Choroid plexus epithelial cell (primary cell): Measurements from ENCODE around the gene FAM174C.

Source experiments
- DNase-seq: peaks from one replicate; pipeline ENCODE4 v3.0.0-alpha.2; 2010; ENCODE audit warnings: low read depth
- H3K4me3 ChIP-seq: 2 replicates; pipeline ENCODE4 v1.5.1; 2011; ENCODE audit warnings: low read depth, mild to moderate bottlenecking, control low read depth, low read length, moderate library complexity
- TF ChIP-seq, protein P1 (sequence below): conservative IDR thresholded peaks from 2 replicates; pipeline ENCODE4 v1.5.1; 2011; ENCODE audit warnings: low read depth, mild to moderate bottlenecking, control low read depth, inconsistent platforms, low read length, moderate library complexity

The FAM174C gene

DNA sequence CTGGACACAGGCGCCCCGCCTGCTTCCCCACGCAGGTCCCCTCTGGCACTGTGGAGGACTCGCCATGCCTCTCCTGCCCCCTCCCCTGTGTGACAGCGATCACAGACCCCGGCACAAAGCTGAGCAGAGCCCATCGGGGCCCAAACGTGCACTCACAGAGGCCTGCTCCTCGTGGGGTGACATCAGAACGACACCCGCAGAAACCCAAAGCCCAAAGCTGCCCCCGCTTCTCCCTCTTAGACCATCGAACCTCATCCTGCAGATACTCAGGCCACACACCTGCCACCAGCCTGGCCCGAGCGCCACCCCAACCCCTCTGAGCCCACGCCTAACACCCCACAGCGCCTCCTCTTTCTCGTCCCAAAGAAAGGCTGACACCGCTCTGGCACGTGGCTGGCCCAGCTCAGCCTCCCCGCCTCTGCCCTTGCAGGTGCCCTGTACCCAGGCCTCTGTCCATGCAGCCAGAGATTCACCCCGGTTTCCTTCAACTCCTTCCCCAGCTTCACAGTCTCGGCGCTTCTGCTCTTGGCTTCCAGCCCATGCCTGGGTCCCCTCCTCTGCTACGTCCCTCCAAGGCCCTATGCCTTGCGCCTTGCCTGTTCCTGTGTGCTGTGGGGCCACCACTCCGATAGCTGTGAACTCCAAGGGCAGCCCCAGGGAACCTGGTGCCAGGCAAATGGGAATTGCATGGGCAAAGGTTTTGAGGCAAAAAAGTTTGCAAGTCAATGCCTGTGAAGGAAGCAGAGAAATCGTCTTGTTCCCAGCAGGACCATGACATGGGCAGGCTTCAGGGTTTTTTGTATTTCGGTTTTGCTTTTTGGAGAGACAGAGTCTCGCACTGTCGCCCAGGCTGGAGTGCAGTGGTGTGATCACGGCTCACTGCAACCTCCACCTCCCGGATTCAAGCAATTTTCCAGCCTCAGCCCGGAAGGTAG lies 36.7 kb upstream of the FAM174C start:
- no peak for DNase-seq
- H3K4me3 ChIP-seq = peak overlapping the region; percentile 70
- TF ChIP-seq, protein P1, sequence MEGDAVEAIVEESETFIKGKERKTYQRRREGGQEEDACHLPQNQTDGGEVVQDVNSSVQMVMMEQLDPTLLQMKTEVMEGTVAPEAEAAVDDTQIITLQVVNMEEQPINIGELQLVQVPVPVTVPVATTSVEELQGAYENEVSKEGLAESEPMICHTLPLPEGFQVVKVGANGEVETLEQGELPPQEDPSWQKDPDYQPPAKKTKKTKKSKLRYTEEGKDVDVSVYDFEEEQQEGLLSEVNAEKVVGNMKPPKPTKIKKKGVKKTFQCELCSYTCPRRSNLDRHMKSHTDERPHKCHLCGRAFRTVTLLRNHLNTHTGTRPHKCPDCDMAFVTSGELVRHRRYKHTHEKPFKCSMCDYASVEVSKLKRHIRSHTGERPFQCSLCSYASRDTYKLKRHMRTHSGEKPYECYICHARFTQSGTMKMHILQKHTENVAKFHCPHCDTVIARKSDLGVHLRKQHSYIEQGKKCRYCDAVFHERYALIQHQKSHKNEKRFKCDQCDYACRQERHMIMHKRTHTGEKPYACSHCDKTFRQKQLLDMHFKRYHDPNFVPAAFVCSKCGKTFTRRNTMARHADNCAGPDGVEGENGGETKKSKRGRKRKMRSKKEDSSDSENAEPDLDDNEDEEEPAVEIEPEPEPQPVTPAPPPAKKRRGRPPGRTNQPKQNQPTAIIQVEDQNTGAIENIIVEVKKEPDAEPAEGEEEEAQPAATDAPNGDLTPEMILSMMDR = no peak

- TF ChIP-seq, protein P1 = no peak
Observed at GRCh38 chr19:1239420-1239795, 35.9 kb upstream of the FAM174C start.

DNA sequence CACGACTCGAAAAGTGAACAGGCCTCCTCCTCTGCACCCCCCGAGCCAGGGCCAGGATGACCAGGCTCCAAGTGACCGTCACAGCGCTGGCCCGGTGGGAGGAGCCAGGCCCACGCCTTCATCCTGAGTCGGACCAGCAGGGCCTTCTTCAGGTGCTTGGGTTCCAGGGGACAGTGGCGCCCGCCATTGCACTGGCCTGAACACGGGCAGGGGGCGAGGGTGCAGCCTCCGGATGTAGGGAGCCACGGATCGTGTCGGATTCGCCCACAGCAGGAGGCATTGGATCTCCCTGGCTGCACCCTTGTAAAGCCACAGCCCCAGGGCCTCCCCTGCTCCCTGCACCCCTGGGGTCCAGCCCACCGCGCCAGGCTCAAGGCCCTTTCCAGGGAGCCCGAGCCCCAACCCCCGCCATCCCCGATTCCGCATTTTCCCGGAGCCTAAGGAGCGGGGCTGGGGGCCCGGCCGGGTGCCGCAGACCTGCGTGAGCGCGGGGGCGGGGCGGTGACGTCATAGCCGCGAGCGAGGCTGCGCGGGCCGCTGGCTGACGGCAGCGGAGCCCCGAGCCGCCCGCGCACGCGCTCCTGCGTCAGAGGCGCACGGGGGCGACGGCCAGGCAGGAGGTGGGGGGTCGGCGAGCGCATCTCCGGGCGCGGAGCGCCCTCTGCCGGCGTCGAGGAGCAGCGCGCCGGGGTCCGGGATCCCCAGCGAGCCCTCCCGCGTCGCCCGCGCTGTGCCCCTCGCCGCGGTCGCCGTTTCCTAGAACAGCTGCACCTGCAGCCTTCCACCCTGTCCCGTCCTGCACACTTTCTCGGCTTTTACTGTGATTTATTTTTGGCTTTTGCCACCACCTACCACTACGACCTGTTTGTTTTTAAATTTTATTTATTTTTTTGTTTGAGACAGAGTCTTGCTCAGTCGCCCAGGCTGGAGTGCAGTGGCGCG lies 35.3 kb upstream of the FAM174C start:
- H3K4me3 ChIP-seq = peak overlapping the region; percentile 57
- peak; percentile 93 for DNase-seq
- TF ChIP-seq, protein P1 = peak; percentile 57

More at GRCh38 chr19:1239420-1239795, 35.9 kb upstream of the FAM174C start:
- no peak overlapping the region for H3K4me3 ChIP-seq
- DNase-seq = no peak

DNA sequence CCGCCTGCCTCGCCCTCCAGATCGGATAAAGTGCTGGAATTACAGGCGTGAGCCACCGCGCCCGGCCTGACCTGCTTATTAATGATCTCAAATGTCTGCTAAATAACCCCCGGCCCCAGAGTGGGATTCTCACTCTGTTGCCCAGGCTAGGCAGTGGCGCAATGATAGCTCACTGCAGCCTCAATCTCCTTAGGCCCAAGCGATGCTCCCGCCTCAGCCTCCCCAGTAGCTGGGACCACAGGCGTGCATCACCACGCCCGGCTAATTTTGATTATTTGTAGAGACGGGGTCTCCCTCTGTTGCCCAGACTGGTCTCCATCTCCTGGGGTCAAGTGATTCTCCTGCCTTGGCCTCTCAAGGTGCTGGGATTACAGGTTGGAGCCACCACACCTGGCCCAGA lies 34.4 kb upstream of the FAM174C start:
- no peak overlapping the region for H3K4me3 ChIP-seq
- TF ChIP-seq, protein P1 = no peak
- DNase-seq = no peak

DNA sequence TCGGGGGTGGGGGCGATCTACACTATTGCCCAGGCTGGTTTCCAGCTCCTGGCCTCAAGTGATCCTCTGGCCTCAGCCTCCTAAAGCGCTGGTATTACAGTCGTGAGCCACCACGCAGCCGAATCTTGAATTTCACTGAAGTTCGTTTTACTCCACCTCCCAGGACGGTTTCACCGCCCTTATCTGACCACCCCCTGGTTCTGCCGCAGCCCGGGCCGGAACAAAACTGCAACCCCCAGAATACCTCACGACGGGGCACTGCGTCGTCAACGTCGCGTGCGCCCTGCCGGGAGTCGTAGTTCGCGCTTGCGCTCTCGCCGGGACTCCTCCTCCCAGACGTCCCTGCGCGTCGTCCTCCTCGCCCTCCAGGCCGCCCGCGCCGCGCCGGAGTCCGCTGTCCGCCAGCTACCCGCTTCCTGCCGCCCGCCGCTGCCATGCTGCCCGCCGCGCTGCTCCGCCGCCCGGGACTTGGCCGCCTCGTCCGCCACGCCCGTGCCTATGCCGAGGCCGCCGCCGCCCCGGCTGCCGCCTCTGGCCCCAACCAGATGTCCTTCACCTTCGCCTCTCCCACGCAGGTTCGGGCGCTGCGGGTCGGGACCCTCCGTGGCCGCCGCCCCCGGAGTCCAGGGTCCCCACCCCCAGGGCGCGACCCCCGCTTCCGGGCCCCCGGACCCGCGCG lies 33.8 kb upstream of the FAM174C start, which contains the start of gene ATP5F1D:
Gene ATP5F1D (plus strand): TSS at position 335 of the 679 bp plus-strand sequence. CDS start 100 bp downstream, at position 435.
- TF ChIP-seq, protein P1 = no peak

DNA sequence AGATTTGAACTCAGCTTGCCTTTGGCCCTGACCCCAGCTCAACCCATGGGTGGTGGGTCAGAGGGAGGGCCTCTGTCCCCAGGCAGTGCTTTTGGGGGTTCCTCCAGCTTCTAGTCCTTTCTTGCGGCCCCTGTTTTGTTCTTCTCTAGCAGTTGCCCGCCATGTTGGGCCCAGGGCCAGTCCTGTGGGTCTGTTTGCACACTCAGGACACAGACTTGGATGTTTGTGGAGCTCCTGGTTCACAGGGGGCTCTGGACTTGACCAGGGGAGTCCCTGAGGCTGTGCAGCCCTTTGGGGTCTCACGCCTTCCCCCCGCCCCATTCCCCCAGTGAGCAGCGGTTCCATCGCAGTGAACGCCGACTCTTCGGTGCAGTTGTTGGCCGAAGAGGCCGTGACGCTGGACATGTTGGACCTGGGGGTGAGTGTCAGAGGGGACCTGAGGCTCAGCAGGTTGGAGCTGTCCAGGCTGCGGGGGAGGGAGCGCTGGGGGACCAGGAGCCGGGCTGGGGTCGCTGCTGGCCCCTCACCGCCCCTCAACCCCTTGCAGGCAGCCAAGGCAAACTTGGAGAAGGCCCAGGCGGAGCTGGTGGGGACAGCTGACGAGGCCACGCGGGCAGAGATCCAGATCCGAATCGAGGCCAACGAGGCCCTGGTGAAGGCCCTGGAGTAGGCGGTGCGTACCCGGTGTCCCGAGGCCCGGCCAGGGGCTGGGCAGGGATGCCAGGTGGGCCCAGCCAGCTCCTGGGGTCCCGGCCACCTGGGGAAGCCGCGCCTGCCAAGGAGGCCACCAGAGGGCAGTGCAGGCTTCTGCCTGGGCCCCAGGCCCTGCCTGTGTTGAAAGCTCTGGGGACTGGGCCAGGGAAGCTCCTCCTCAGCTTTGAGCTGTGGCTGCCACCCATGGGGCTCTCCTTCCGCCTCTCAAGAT lies 31.3 kb upstream of the FAM174C start:
- TF ChIP-seq, protein P1 = peak; percentile 82
- peak; percentile 88 for DNase-seq
- no peak overlapping the region for H3K4me3 ChIP-seq

More for the DNA sequence above, 33.8 kb upstream of the FAM174C start, which contains the start of gene ATP5F1D:
- DNase-seq = peak; percentile 98
- peak within 1 kb of the TSS; percentile 72 for H3K4me3 ChIP-seq
